Fibroblast of lung (primary cell): ENCODE data around the gene SSH2. TPM values are rescaled to one million over a fixed set of nuclear protein-coding genes. Genes with fewer than 3 reads are reported as not detected.

ENCODE experiments used
- DNase-seq, 2 donors: peaks; one replicate each; pipeline versions ENCODE4 v3.0.0 to v3.0.0-alpha.2; 2010; ENCODE audit warnings: low read depth in 2 of 2
- H2AFZ ChIP-seq: 2 replicates; pipeline ENCODE4 v1.5.1; 2012; ENCODE audit warnings: low read length, control low read depth, inconsistent platforms
- H3K27ac ChIP-seq: 2 replicates; pipeline ENCODE4 v1.5.1; 2011; ENCODE audit warnings: low read length, control low read depth; ENCODE audit not compliant: insufficient read depth
- H3K27me3 ChIP-seq: 2 replicates; pipeline ENCODE4 v1.5.1; 2011; ENCODE audit warnings: mild to moderate bottlenecking, low read length; ENCODE audit not compliant: control insufficient read depth, insufficient read depth
- H3K36me3 ChIP-seq: 2 replicates; pipeline ENCODE4 v1.5.1; 2011; ENCODE audit warnings: low read length; ENCODE audit not compliant: control insufficient read depth, insufficient read depth
- H3K4me1 ChIP-seq: 2 replicates; pipeline ENCODE4 v1.5.1; 2011; ENCODE audit warnings: low read length; ENCODE audit not compliant: control insufficient read depth, insufficient read depth; ENCODE audit errors: extremely low read depth
- H3K4me2 ChIP-seq: 2 replicates; pipeline ENCODE4 v1.5.1; 2011; ENCODE audit warnings: low read length, control low read depth; ENCODE audit not compliant: insufficient read depth; ENCODE audit errors: extremely low read depth
- H3K4me3 ChIP-seq, 4 experiments: fragments of 200-600 bp in 1 of 4; sonication (generic) in 1 of 4; replicated peaks in 1 of 4; 2 replicates each; pipeline ENCODE4 v1.5.1; 2011 to 2016; ENCODE audit warnings: low read length in 4 of 4, low read depth in 3 of 4, mild to moderate bottlenecking in 3 of 4, control low read depth in 2 of 4, inconsistent platforms in 1 of 4, mixed read lengths in 1 of 4; ENCODE audit not compliant: insufficient read depth in 1 of 4; ENCODE audit errors: control extremely low read depth in 1 of 4
- H3K79me2 ChIP-seq: 2 replicates; pipeline ENCODE4 v1.5.1; 2012; ENCODE audit warnings: mild to moderate bottlenecking, low read length, inconsistent platforms; ENCODE audit not compliant: control insufficient read depth, insufficient read depth
- H3K9ac ChIP-seq: 2 replicates; pipeline ENCODE4 v1.5.1; 2011; ENCODE audit warnings: mild to moderate bottlenecking, low read length, control low read depth; ENCODE audit not compliant: insufficient read depth
- H3K9me3 ChIP-seq: 2 replicates; pipeline ENCODE4 v1.5.1; 2012; ENCODE audit warnings: low read depth, low read length; ENCODE audit not compliant: control insufficient read depth, insufficient read depth
- H4K20me1 ChIP-seq: 2 replicates; pipeline ENCODE4 v1.5.1; 2011; ENCODE audit warnings: low read length; ENCODE audit not compliant: control insufficient read depth, insufficient read depth; ENCODE audit errors: extremely low read depth
- EZH2 ChIP-seq: IDR thresholded peaks from 2 replicates; pipeline ENCODE4 v1.5.1; 2012; ENCODE audit warnings: low read length, control low read depth, mild to moderate bottlenecking; ENCODE audit errors: missing control alignments
- polyA plus RNA-seq, 2 donors: library from polyadenylated mRNA; depleted of rRNA in 1 of 2; stranded (reverse) in 1 of 2; unstranded in 1 of 2; fragments of >200 nt; gene quantifications; 2 replicates each; pipeline ENCODE4 v1.2.1, GENCODE V29; 2011 to 2012; ENCODE audit warnings: missing spikeins in 1 of 2
- total RNA-seq: library from RNA; depleted of rRNA; stranded (reverse); fragments of >200 nt; gene quantifications from 2 replicates; pipeline ENCODE4 v1.2.1, GENCODE V29; 2014
- TF ChIP-seq, protein P1 (sequence below), 2 donors: IDR thresholded peaks in 1 of 2; conservative IDR thresholded peaks in 1 of 2; 1 replicate in 1 of 2; 2 replicates in 1 of 2; pipeline ENCODE4 v1.5.1; 2011 to 2012; ENCODE audit warnings: low read length in 2 of 2, control low read depth in 1 of 2, inconsistent platforms in 1 of 2, low read depth in 1 of 2, mild to moderate bottlenecking in 1 of 2

The SSH2 gene
- total and polyA plus RNA-seq, 2 donors (not counting 1 experiment from before 2014, with no cell fraction given) = 21.0 to 30.2 TPM

DNA sequence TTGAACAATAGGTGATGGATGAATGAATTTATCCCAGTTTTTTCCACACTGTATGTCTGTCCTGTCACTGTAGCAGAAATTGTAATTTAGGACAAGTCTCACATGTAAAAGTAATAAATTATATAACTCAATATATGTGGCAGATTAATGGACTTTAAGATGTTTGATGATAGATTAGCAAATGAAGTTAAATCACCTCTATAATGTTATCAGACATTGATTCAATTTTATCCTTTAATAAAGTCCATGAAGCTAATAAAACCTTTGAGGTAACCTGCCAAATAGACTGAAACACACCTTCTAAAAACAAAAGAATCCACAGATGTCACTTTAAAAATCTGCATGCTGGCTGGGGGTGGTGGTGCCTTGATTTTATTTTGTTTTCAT lies 224.0 kb downstream of the SSH2 start:
- Histone ChIP-seq H3K9me3 (no peaks in the 10 kb centered on the region), H2AFZ (no peak overlapping the region), H3K9ac (no peak overlapping the region), H3K27me3 (no peaks in the 10 kb centered on the region), H3K27ac (no peak overlapping the region), H3K36me3 (no peaks in the 10 kb centered on the region), H4K20me1 (no peaks in the 10 kb centered on the region), H3K4me1 (peaks cover 12% of the 10 kb centered on the region), H3K4me3 (no peak overlapping the region), H3K4me2 (no peak overlapping the region), H3K79me2 (no peaks in the 10 kb centered on the region)
- TF ChIP-seq EZH2 = no peak
- TF ChIP-seq, protein P1, sequence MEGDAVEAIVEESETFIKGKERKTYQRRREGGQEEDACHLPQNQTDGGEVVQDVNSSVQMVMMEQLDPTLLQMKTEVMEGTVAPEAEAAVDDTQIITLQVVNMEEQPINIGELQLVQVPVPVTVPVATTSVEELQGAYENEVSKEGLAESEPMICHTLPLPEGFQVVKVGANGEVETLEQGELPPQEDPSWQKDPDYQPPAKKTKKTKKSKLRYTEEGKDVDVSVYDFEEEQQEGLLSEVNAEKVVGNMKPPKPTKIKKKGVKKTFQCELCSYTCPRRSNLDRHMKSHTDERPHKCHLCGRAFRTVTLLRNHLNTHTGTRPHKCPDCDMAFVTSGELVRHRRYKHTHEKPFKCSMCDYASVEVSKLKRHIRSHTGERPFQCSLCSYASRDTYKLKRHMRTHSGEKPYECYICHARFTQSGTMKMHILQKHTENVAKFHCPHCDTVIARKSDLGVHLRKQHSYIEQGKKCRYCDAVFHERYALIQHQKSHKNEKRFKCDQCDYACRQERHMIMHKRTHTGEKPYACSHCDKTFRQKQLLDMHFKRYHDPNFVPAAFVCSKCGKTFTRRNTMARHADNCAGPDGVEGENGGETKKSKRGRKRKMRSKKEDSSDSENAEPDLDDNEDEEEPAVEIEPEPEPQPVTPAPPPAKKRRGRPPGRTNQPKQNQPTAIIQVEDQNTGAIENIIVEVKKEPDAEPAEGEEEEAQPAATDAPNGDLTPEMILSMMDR (conservative IDR thresholded peaks at IDR 0.05 in 1 of 2, IDR thresholded peaks at IDR 0.05 in 1 of 2; ENCODE audit: low read depth in 1 of 2, low read length in 2 of 2) = no peak
- DNase-seq = no peak

DNA sequence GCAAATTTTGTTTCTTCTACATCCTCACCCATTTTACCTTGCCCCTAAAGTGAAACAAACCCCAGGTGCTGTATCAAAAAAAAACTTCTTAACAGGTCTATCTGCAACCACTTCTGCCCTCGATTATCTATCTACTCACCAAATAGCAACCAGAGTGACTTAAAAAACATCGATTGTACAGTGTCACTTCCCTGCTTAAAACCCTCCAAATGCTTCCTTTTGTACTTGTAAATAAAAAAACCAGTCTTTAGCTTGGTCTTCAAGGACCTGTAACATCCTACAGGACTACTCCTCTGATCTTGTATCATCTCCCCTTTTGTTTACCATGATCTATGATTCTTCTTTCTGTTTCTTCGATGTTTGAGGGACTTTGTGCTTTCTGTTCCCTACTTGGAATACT lies 224.6 kb downstream of the SSH2 start:
- H2AFZ ChIP-seq = no peak overlapping the region
- no peak overlapping the region for H3K4me3 ChIP-seq
- H3K36me3 ChIP-seq = no peaks in the 10 kb centered on the region
- H3K27ac ChIP-seq = no peak overlapping the region
- no peak for DNase-seq
- no peak overlapping the region for H3K9ac ChIP-seq
- no peaks in the 10 kb centered on the region for H4K20me1 ChIP-seq
- peaks cover 6% of the 10 kb centered on the region for H3K4me1 ChIP-seq
- H3K79me2 ChIP-seq = no peaks in the 10 kb centered on the region
- H3K27me3 ChIP-seq = no peaks in the 10 kb centered on the region
- no peaks in the 10 kb centered on the region for H3K9me3 ChIP-seq
- H3K4me2 ChIP-seq = no peak overlapping the region
- TF ChIP-seq, protein P1 (conservative IDR thresholded peaks at IDR 0.05 in 1 of 2, IDR thresholded peaks at IDR 0.05 in 1 of 2; ENCODE audit: low read depth in 1 of 2, low read length in 2 of 2) = no peak
- TF ChIP-seq EZH2 = no peak

DNA sequence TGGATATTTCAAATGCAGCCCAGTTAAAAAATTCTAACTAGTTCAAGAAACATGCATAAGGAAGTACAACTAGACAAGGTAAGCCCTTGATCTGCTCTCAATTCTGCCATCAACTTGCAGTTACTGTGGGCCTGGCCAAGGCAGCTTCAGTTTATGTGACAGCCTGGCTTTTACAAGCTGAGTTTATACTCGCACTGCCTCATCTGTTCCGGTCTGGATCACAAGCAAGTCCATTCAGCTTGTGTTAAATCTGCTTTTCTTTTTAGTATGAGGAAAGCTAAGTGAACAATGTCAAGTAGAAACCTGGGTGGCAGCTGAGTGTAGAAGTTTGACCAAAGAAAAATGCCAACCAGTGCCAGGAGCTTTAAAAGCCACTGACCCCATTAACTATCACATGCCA lies 230.7 kb downstream of the SSH2 start:
- H3K27ac ChIP-seq = no peak overlapping the region
- no peak overlapping the region for H3K9ac ChIP-seq
- H2AFZ ChIP-seq = no peak overlapping the region
- no peaks in the 10 kb centered on the region for H4K20me1 ChIP-seq
- no peak overlapping the region for H3K4me3 ChIP-seq
- no peaks in the 10 kb centered on the region for H3K9me3 ChIP-seq
- H3K79me2 ChIP-seq = no peaks in the 10 kb centered on the region
- DNase-seq = no peak
- H3K36me3 ChIP-seq = no peaks in the 10 kb centered on the region
- H3K4me2 ChIP-seq = no peak overlapping the region
- H3K27me3 ChIP-seq = no peaks in the 10 kb centered on the region
- H3K4me1 ChIP-seq = no peaks in the 10 kb centered on the region
- no peak for TF ChIP-seq EZH2
- TF ChIP-seq, protein P1 (conservative IDR thresholded peaks at IDR 0.05 in 1 of 2, IDR thresholded peaks at IDR 0.05 in 1 of 2; ENCODE audit: low read depth in 1 of 2, low read length in 2 of 2) = no peak
